H1 (cell line): Measurements from ENCODE around the gene PLD3. TPM values are rescaled to one million over a fixed set of nuclear protein-coding genes. Genes with fewer than 3 reads are reported as not detected.

Experiments
- EP300 ChIP-seq, 2 experiments: IDR thresholded peaks; 1 replicate in 1 of 2; 2 replicates in 1 of 2; pipeline ENCODE4 v1.6.1; 2011 to 2012; ENCODE audit warnings: low read depth in 2 of 2, low read length in 2 of 2, mild to moderate bottlenecking in 2 of 2, borderline replicate concordance in 1 of 2, inconsistent platforms in 1 of 2, moderate library complexity in 1 of 2
- polyA plus RNA-seq, 7 experiments: library from polyadenylated mRNA; depleted of rRNA in 3 of 7; stranded (reverse) in 5 of 7; unstranded in 2 of 7; fragments of >200 nt in 5 of 7; fragments of 200-250 nt in 2 of 7; gene quantifications; 1 replicate in 5 of 7; 2 replicates in 1 of 7; 4 replicates in 1 of 7; pipeline versions ENCODE4 v1.2.1 to v1.2.3, GENCODE V29; 2011 to 2013; ENCODE audit warnings: missing spikeins in 2 of 7, mixed read lengths in 2 of 7
- total RNA-seq: library from RNA; stranded (reverse); fragmentation: NEBNext Ultra II Directional; extraction: Animal tissue kit (Norgen Biotek cat#: 25700); gene quantifications from 2 replicates; pipeline ENCODE4 v1.2.1, GENCODE V29; 2021

Gene PLD3
- total and polyA plus RNA-seq, 2 of the 8 experiments (the other 6 are each of a cell fraction or from before 2014, with no cell fraction given): 180 to 543 TPM

- no peak for TF ChIP-seq EP300 (IDR thresholded peaks at IDR 0.05; ENCODE audit: borderline replicate concordance in 1 of 2, low read depth in 2 of 2, low read length in 2 of 2)
These were observed 26.3 kb upstream of the PLD3 start (continued) for GRCh38 chr19:40322271-40322610.
